DMS79 (cell line): Measurements from ENCODE around the gene GALR1.

ENCODE experiments used
- DNase-seq: peaks from one replicate; lab custom pipeline; 2025; lab: John Stamatoyannopoulos, UW

GALR1 gene

DNA sequence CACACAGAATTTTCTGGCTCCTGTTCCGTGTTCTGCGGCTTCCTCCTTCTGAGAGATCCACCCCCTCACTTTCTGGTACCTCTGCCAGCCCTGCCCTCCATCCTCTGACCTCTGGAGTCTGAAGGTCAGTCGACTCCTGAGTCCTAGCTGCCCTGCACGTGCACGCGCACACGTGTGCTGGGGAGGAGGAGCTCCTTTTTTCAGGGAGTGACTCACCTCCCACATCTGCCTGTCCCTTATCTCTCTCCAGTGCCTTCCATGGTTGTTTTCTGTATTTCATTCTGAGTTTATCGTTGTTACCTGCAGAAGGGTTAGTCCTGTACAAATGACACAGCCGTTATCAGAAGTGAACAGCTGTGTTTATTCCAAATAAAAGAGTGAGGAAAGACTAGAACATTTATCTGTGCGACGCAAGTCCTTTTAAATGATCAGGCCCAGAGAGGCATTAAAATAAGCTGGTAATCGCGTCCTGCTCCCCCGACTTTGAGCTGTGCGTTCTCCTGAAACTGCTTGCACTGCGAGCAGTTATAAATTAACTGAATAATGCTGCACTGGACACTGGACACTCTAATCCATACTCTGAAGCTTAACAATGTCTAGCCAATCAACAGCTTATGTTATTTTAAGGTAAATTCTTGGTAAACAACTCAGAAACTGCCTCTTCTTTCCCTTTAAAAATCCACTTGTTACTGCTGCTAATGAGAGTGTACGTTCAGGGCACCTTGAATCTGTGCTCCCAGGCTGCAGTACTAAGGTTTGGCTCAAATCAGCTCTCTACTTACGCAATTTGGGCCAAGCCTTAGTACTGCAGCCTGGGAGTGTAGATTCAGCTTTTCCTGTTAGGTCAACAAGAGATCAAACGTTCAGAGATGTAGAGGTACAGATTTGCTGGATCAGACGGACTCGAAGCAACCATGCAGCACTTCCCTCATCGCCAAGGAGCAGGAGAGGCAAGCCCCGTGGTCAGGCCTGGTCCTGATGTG, 72.5 kb downstream of the GALR1 start:
- DNase-seq = no peak

DNA sequence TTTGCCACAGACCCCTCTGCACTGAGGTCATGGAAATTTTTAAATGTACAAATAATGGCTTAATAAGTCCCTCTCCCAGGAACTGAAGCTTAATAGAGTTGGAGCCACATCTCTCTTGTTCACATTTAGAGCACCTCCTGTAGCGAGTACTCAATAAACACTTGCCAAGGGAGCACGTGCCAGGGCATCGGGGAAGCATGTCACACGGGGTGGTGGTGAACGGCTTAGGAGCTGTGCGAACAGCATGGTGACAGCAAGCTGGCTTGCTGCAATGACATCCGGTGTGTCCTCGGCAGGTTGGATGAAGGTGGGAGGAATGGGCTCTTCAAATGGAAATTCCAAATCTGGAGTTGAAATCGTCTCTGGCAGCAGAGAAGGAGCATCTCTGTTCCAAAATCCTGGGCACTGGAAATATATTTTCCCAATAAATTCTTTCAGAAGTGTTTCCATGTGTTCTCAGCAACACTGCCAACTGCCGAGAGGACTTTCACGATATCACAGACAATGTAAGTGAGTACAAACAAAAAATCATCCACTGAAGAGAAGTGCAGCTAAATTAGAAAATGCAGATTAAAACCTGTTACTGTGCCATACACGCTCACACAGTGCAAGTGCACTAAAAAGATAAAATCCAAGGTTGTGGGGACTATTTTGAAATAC, 74.1 kb downstream of the GALR1 start:
- DNase-seq = no peak
